NCI-H187 (cell line): ENCODE data around the gene RAET1E.
"Not testable (repeated sequence)": the region's sequence is repeated elsewhere in the genome, so short reads cannot be mapped to it uniquely, and the experiment has no call there.

ENCODE experiments used
- DNase-seq, 2 experiments: peaks; one replicate each; lab custom pipeline; 2025; lab: John Stamatoyannopoulos, UW

Gene RAET1E, protein sequence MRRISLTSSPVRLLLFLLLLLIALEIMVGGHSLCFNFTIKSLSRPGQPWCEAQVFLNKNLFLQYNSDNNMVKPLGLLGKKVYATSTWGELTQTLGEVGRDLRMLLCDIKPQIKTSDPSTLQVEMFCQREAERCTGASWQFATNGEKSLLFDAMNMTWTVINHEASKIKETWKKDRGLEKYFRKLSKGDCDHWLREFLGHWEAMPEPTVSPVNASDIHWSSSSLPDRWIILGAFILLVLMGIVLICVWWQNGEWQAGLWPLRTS

DNA sequence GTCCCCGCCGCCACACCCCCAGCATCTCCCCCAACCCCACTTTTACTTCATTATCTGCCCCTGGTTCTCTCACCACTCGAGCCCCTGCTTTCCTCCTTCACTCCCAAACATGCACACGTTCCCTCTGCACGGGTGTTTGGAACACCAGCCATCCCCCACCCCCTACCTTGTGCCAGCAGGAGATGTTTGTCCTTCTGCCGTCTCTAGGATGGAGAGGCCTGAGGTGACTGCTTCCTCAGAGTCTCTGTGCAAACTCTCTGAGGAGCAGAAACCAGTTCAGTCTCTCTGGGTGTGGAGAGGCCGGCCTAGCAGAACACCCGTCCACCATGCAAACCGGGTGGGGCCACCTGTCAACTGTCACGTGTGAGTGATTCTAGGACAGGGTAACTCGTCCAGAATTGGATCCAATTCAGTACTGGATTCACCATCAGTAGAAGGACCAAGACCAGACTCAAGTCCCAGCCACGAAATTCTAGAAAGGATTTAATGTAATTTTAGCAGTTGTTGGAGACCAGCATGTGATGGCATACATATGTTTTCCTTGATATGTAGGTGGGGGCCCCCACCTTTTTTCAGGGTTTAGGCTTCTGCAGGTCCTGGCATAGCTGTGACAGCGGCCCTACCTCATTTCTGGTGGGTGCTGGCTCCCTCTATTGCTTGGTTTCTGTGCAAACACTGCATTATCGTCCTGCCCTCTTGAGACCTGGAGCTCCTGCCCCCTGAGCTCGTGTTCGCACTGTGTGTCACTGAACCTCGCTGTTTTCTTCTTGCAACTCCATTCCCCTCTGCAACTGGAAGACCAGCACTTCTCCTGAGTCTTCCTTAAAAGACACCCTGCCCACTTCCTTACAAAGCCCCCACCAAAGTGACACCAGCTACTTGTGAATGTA is at the start of gene RAET1E:
RAET1E (minus strand) TSS at position 259 of the 890 bp plus-strand sequence. CDS start 7,212 bp downstream, outside the sequence.
- DNase-seq: no peak

DNA sequence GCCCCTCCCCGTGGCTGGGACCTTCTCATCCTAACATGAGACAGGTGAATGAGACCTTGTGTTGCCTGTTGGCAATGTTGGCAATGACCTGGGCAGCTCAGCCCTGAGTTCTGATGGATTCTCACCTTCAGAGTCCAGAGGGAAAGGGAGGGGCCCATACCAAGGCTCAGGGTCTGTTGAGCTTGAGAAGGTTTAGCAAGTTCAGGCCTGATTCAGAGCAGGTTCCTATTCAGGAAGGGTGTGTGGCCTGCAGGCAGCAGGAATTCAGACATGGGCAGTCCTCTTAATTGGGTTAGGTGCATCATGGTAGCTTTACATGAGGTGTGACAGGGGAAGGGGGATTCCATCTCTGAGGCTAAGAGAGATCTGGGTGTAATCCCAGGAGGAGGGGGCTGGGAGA is 49.6 kb upstream of the RAET1E start:
- not testable (repeated sequence) for DNase-seq

DNA sequence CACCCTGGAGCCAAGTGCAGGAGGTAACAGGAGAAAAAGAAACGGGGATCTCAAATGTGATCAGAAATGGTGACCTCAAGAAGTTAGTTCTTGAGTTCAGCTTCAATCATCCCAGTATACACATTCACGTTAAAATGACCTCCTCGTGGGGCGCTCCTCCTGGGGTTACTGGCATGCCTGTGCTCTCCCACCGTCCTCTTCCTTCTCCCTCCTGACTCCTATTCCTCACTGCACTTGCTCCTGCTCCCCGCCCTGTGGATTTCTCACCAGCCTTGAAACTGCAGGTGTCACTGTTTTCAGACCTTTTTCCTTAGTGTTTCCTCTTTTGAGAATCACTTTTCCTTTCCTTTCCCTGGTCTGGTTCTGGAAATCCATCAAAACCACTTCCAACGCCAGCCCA is 48.7 kb upstream of the RAET1E start:
- not testable (repeated sequence) for DNase-seq

DNA sequence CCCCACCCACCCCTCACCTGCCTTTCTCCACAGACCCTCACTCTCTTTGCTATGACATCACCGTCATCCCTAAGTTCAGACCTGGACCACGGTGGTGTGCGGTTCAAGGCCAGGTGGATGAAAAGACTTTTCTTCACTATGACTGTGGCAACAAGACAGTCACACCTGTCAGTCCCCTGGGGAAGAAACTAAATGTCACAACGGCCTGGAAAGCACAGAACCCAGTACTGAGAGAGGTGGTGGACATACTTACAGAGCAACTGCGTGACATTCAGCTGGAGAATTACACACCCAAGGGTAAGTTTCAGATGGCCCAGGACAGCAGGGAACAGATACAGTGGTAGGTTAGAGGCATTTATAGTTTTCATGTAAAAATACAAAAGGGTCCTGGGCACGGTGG is 47.4 kb upstream of the RAET1E start:
- DNase-seq: not testable (repeated sequence)

DNA sequence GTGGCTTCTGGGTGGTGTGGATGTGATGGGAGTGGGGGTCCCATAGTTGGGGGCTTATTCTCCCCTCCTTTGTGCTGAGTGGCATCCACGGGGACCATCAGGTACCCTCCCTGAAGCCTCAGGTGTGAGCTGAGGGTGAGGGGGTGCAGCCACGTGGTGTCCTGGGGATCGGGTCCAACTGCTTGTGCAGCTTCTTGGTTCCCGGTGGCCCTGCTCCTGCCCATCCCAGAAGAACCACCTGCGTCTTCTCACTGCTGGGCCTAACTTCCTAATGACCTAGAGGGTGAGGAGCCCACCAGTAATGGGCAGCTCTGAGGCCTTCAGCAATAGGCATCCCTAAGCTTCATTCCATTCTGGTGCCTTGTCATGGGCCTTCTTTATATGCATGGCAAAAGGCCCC is 45.4 kb upstream of the RAET1E start:
- DNase-seq: not testable (repeated sequence)

DNA sequence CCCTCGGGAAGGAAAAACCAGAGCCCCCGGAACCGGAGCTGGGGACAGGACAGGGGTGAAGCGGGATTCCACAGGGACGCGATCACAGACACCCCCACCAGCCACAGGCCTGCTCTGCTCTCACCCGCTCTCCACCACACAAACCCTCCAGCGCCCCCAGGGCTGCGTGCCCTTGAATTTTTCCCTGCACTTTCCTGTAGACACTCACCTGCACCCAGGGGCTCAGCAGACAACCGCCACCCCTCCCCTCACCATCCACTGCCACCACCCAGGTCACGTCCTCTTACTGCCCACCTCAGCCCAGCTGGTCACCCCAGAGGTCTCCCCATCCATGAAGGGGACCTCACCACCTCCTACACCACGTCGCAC is 44.5 kb upstream of the RAET1E start:
- no peak for DNase-seq

DNA sequence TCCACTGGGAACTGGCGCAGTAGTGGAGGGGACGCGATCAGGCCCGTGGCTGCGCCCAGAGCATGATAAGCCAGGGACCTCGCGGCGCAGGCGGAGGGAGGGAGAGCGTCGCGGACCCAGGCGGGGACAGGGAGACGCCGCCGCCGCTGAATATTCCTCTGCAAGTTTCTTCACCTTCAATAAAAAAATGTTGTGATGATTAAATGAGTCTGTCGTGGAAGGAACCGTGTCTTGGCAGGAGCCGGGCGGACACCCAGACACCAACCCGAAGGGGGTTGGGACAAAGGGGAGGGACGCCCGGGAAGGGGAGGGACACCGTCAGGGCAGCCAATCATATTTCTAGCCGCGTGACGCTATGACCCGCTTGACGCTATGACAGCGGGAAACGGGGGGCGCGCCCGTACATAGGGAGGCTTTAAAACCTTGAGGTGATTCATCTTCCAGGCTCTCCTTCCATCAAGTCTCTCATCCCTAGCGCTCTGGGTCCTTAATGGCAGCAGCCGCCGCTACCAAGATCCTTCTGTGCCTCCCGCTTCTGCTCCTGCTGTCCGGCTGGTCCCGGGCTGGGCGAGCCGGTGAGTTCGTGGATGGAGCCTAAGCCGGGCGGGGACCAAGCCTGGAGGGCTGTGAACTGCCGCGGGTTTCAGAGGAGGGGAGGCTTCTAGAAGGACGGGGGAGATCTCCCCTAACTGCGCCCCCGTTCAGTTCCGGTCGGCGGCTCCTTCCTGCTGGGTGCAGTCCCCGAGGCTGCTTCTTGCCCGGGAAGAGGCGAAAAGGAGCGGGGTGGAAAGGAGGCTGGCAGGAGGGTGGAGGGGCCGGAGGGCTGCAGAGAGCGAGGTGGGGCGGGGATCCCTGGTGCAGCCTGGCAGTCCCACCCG is 43.9 kb upstream of the RAET1E start, which contains the start of gene ULBP2:
ULBP2 (plus strand) TSS at position 432 of the 878 bp plus-strand sequence; CDS start at position 491, 59 bp downstream.
- DNase-seq: peak in 1 of 2 experiments; percentile 32

DNA sequence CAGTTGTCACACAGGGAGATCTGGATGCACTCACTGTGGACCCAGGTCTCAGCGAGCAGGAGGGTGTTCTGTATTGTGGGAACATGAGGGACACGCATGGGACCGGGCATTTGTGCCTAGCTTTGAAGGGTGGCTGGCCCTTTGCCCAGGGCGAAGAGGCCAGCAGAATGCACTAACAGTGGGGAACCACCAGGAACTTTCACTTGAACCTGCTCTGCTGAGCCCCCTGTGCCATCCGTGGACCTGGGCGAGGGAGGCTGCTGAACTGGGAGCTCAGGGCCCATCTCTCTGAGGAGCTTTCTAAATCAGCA is 42.7 kb upstream of the RAET1E start:
- no peak for DNase-seq

DNA sequence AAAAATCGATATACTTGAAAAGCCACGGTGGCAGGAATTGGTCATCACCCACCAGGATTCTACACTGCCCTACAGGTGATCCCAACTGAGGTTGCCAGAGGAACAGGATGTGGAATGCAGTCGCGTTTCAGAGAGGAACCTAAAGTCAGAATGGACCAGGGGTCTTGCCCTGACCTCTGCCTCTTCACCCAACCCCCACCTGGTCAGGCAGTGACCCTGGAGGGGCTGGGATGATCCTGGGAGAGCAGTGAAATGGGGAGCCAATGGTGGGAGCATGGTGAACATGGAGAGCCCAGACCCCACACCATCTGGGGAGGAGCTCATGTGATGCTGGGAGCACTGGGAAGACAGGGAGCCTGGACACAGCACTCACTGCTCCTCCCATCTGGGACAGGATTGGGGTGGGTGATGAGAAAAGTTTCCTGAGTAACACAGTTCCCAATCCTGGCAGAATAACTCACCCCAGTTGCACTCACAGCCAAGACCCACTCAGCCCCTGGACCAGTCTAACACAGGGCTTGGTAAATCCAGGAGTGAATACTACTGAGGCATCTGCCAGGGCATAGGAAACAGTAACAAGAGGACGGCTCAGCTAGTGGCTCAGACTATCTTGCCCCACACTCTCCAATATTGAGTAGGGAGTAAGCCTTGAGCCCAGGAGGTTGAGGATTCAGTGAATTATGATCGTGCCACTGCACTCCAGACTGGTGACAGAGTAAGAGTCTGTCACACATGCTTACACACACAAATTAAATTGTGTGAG is 42.2 kb upstream of the RAET1E start:
- no peak for DNase-seq

DNA sequence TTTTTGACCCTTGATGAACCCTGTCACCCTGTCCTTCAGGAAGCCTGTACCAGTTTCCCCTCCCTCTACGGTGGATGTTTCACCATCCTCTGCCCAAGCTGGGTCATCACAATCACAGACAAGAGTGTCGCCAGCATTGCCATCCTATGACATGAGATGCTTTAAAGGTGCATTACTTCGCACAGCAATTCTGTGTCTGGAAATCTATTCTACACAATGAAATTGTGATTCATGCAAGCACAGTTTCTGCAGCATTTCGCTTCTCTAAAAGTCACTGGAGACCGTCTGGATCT is 41.4 kb upstream of the RAET1E start:
- DNase-seq: no peak

DNA sequence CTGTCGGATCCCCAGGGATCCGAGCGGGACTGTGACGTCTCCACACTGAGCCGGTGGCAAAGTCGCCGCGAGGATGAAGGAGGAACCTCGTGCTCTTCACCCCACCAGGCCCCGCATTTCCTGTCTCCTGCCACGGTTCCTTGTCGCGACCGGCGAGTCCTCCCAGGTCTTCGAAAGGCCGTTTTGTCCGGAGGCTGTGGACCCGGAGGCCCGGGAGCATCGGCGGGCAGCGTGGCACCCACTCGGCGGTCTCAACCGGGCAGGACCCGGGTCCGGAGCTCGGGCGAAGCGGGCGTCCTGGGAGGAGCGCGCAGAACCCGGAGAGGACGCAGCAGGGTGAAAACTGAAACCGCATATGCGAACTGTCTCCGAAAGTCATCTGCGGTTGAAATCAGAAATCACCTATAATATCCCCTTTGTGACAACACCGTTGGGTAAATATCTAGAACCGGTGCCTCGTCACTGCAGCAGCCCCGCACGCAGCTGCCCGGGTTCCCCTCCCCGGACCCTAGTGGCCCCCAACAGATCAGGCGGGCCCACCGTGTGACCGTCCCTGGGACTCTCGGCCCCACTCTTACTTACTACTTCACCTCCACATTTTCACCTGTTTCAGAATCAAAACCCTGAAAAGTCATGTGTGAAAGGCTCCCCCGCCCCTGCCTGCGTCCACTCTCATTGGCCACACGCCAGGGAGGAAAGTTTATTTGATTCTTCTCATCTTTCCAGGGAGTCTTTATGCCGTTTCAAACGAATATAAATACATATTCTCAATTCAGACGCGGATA is 40.9 kb upstream of the RAET1E start:
- no peak for DNase-seq

DNA sequence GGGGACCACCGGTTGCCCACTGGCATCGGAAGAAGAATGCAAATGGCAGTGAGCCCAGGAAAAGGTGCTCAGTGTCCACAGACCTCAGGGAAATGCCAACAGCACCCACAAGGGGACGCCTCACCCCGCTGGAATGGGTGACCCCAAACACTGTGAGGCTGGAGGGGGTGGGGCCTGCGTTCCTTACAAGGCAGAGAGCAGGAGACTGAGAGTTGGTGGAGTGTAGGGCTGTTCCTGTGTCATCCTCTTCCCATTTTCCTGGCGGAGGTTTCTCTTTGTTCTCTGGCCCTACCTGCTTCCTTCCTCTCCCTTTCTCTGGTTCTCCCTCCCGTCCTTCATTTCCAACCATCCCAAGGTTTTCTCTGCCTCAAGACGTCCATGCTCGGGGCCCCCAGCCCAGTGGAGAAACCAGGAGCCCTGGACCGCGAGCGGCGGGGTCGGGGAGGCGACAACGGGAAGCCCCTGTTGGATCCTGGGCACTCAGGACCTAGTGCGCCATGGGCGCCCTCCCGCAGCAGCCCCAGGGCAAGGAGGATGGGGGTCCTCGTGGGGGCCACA is 40.2 kb upstream of the RAET1E start:
- DNase-seq: not testable (repeated sequence)

DNA sequence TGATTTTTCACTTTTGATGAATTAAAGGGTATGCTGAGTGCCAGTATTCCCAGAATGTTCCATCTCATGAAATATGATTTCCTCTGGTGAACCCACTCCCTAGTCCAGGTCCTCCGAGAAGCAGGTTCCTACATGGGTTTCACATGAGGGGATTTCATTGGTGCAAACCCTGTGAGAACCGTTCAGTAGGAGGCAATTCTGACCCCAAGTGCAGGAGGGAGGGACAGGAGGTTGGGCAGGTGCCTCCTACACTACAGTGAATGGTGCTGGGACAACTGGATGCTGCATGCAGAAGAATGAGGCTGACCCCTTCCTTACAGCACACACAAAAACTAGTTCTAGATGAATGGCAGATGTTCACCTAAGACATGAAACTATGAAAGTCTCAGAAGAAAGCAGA is 38.8 kb upstream of the RAET1E start:
- DNase-seq: no peak

DNA sequence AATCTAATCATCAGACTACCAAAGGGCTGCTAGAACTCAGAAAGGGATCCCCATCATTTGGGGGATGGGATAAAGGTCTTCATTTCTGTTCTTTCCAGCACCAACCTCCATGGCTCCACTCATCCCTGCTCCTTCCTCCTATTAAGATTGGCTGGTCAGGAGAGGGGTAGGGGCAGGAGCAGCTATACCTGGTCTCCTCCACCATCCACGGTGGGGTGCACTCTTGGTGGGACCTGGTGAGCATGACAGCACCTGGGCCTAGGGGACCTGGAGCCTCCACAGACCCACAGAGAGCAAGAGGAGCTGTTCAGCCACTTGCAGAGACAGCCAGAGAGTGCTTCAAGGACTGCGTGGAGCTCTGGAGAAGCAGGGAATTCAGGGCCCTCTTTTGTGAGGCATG is 37.8 kb upstream of the RAET1E start:
- no peak for DNase-seq

DNA sequence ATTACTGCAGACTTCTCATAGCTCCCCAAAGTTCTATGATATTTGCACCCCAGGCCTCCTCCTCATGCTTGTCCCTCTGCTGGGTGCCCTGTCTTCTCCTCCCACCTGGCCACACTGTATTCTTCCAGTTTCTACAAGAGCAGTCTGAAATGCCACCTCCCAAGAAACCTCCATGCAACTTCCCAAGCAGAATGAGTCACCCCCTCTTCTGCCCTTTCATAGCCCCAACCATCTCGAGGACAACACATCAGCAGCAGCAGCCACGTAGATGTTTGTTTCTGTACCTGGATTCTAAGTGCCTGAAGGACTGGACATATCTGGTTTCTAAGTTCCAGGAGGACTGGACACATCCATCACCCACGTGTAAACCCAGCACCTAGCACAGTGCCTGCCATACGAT is 37.3 kb upstream of the RAET1E start:
- no peak for DNase-seq

DNA sequence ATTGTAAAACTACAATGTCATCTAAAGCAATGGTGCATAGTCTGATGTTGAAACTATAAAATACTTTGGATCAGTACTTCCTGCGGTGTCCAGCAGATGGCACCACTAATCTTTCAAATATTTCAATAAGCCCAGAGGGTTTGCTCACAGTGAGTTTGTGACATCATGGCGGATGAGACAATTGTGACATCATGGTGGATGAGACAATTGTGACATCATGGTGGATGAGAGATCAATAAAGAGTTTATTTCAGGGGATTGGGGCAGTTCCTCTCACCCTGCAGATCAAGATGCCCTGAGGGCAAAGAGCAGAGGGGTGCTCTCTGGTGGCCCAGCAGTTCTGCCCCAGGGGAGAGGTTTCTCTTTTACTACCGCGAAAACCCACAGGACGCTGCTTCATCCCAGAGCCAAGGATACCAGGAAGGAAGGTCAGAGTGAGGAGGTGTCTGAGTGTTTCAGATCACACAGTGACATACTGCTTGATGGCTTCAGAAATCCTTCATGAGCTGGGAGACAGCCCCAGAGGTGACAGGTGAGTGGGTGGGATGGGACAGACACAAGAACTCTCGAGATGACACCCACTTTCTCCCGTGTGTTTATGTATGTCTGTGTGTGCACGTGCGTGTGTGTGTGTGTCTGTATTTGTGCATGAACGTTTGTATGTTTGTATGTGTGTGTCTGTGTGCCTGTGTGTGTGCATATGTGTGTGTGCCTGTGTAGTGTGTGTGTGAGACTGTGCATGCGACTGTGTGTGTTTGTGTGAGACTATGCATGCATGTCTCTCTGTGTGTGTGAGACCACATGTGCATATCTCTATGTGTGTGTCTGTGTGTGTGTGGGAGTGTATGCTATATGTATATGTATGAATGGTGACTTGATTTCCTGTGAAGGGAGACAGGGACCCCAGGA is 36.6 kb upstream of the RAET1E start:
- DNase-seq: peak; percentile 14 to 45

DNA sequence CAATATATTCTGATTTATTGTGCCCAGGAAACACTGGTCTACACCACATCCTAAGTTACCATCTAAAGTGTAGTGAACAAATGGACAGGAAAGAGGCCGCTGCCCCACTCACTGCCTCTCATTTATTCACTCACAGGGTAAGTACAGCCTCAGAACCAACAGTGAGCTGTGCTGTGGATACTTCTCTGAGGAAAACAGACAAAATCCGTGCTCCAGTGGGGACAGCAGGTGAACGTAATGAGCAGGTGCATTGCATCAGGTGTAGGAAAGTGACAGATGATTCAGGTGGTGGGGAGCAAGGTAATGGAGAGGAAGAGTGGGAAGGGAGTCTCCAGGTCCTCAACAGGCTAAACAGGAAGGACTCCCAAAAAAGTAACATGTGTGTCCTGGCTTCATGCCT is 35.5 kb upstream of the RAET1E start:
- DNase-seq: no peak

DNA sequence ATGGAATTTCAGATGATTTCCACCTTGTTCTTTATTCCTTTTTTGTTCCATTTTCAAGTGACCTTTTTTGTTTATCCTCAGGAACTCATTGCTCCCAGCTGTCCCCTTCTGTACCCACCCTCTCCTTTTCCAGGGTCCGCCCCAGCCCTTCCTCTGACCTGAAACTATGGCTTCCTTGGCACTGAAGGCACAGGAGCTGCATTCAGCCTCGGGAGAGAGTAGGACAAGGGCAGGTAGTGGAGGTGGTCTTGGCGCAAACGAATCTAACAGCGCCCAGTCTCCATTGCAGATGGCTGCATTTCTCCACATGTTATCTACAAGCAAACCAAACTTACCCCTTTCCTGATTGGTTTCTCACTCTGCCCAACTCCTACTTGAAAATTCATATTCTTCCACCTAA is 35.1 kb upstream of the RAET1E start:
- no peak for DNase-seq

DNA sequence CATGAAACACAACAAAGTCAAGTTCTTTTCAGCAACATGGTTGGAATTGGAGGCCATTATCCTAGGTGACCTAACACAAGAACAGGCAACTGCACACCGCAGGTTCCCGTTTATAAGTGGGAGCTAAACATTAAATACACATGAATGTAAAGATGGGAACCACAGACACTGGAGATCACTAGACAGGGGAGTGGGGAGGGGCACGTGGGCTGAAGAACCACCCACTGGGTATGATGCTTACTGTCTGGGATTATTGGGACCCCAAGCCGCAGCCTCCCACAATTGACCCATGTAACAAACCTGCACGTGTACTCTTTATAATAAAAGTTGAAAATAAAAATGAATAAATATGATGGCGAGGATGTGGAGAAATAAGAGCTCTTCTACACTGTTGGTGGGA is 33.6 kb upstream of the RAET1E start:
- no peak for DNase-seq

DNA sequence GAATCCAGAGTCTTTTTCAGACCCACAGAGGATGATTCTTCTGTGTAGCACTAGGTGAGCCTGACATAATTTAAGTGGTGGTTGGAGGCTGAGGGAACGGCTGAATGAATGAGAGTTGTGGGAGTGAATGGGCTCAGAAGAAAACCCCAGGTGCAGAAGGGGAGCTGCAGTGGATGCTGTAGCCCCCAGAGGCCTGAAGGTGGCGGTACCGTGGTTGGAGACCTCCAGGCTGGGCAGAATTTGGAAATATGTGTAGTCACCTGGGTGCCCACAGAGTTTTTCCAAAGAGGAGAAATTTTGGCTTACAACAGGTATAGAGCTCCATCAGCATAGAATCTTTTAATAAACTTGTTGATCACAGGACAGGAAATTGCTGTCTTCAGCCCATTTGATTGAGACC is 31.5 kb upstream of the RAET1E start:
- DNase-seq: no peak
